Activated CD4-positive, CD25-positive, alpha-beta regulatory T cell treated with anti-CD3 and anti-CD28 coated beads, Interleukin-2, amount 50 U/mL, for 24 hours (primary cell): ENCODE data around the gene REXO2.

Experiments used
- ATAC-seq, 2 donors: fragments of 150-1000 bp; cut with Tn5 transposase; one replicate each; pipeline ENCODE4 v1.10.0; 2021; ENCODE audit warnings: mild to moderate bottlenecking in 1 of 2, moderate library complexity in 1 of 2

REXO2 gene

DNA sequence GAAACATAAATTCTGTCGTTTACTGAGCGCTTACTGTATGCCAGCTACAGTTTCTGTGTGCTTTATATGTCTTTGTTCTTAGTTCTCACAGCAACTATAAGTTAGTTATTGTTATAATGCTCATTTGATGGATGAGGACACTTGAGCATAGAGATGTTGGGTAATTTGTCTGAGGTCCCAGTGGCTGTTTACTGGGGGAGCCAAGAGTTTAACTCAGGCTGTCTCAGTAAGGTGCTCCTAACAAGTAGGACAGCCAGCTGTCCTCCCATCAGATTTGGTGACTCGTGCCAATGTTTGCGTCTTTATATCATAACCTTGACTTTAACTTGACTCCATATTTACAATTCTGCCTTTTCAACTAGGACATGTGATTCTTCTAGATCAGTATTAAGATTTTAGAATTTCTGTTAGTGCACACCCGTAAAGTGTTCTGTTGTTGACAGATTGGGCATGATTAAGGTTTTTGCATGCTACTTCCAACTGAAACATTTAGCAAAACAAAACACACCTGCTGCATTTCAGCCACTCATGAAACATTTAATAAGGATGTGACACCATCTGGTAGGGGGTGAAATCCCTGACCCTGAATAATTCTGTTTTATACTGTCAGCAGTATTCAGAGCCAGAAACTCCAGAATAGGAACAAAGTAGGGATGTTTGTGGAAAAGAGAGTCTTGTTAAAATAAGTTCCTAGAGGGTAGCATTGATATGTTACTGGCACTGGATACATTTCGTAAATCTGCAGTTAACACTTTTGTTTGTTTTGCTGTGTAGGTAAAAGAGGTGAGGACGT is 1.9 kb downstream of the REXO2 start:
- ATAC-seq, result no peak

- ATAC-seq, result no peak
These were observed 2.7 kb downstream of the REXO2 start for GRCh38 chr11:114441921-114442320.

GRCh38 chr11:114442536-114442935 is 3.3 kb downstream of the REXO2 start:
- no peak for ATAC-seq

GRCh38 chr11:114447444-114447843 is 8.2 kb downstream of the REXO2 start:
- ATAC-seq, result no peak

GRCh38 chr11:114447892-114448291 is 8.6 kb downstream of the REXO2 start:
- no peak for ATAC-seq

DNA sequence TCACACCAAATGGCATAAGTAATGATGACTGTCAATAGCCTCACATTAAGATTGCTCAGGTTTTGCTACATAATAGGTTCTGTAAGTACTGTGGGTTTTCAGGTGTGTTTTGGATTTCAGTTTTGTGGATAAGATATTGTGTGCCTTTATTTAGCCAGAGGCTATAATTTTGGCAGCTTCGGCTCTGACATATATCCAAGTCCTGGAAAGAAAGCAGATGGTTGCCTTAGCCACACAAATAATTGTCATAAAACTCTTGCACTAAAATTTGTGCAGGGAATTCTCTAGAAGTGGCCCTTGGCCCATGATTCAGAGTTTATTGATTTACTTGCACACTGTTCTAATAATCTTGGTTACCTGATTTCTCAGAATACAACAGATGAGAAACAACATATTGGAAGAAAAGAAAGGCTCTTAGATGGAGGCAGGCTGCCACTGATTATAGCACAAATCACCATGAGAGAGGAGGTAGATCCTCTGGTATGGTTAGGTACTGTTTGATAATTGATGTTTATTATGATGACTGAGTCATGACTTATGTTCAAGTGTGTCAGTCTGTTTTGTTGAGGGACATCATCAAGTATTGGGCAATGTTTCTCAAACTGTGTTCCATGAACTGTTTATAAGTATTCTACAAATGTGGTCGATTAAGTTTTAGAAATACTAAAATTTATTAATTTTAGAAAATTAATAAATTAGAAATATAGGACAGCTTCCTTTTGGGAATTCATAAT is 9.6 kb downstream of the REXO2 start:
- ATAC-seq, result no peak

- no peak for ATAC-seq
These were observed 10.6 kb downstream of the REXO2 start for GRCh38 chr11:114449845-114450244.

DNA sequence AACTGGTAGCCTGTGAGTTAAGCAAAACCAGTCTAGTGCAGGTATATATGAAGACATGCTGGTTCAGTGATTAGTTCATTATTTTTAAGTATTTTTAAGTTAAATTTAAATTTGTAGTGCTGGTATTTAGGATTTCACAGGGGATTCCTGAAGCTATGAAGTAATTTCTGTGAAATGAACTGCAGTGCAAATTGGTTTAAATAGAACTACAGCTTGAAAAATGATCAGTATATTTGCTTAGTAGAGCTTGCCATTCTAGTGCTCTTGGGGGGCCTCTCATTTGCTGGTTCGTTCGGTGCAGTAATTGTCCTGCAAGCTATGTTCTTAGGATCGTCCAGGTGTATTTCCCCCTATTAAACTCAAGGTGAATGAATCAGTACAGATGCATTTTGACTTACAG is 13.1 kb downstream of the REXO2 start:
- no peak for ATAC-seq

GRCh38 chr11:114463999-114464398 is 24.7 kb downstream of the REXO2 start:
- no peak for ATAC-seq

- ATAC-seq, result no peak
These were observed 27.5 kb downstream of the REXO2 start for GRCh38 chr11:114466742-114467141.

DNA sequence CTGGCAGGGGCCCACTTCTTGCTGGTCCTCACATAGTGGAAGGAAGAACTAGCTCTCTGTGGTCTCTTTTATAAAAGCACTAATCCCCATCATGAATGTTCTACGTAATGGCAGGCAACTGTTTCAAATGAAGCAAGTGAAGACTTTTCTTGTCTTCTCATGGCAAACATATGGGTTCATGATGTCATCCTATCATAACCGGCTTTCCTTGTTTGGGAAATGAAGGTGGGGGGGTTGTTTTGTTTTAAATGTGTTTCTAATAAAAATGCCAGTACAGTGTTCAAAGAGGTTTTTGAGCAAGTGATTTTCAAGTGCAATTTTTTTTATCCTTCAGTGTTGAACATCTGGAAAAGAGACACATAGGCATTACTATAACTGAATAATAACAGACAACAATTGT is 33.4 kb downstream of the REXO2 start:
- no peak for ATAC-seq

- ATAC-seq, result no peak
These were observed 38.7 kb downstream of the REXO2 start for GRCh38 chr11:114478001-114478410.

DNA sequence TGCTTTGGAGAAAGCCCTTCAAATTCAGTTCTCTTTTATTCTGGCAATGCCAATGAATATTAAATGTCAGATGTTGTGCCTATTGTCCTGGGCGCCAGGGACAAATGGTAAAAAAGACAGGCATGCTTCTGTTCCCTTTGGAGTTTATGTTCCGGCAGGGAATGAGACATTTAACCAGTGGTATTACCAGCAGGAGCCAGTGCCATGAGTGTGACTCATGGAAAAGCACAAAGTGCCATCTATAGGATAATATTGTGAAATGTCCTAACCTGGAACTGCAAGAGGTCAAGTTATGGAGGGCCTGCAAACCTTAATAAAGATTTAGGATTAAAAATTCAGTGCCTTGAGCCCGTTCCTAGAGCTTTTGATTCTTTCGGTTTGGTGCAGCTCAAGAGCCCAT is 39.5 kb downstream of the REXO2 start:
- ATAC-seq, result no peak

- ATAC-seq, result no peak
These were observed 40.1 kb downstream of the REXO2 start for GRCh38 chr11:114479331-114479730.

DNA sequence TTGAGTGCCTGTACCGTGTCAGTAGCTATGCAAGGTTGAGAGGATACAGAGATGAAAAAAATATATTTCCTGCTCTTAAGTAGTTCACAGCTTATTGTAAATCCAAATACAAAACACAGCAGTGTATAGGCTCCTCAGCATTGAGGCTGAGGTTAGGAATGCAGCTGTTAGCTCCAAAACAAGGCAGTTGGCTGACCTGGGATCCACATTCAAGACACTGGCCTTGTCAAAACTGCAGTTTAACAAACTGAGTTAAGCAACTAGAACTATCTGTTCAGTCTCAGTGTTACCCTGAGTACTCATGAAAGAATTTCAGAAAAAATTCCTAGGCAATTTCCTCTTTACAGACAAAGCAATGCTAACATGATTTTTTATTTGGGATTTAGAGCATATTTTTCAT is 42.8 kb downstream of the REXO2 start:
- no peak for ATAC-seq

DNA sequence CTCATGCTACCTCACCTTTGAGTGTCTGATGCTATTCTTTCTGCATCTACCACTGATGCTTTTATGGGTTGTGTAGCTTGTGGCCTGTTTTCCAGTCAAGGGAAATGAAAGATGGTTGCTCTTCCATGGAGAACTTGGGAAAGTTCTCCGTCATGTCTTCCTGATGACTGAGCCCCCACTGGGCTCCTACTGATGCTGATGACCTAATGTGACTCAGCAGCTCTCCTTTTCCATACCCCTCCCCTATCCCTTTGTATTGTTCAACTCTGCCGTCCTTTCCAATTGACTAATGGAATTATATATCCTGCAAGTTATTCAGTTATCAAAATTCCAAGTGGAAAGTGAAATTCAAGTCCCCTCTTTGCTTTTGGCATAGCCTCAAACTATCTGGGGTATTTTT is 44.7 kb downstream of the REXO2 start:
- no peak for ATAC-seq

DNA sequence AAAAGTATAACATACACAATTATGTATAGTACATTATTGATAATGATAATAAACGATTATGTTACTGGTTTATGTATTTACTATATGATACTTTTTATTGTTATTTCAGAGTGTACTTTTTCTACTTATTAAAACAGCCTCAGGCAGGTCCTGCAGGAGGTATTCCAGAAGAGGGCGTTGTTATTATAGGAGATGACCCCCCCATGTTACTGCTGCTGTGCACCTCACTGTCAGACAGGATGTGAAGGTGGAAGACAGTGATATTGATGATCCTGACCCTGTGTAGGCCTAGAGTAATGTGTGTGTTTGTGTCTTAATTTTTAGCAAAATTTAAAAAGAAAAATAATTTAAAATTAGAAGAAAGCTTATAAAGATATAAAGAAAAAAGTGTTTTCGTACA is 57.6 kb downstream of the REXO2 start:
- no peak for ATAC-seq

DNA sequence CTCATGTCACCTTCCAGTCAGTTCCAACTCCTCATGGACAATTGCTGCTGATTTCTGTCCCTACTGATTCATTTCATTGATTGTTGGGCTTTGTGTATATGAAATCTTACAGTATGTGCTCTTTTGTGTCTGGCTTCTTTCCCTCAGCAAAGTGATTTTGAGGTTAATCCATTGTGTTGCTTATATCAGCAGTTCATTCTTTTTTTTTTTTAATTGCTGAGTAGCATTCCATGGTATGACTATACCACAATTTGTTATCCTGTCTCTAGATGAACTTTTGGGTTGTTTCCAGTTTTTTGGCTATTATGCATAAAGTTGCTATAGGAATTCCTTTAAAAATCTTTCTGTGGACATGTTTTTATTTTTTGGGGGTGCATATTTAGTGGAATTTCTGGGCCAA is 60.5 kb downstream of the REXO2 start:
- ATAC-seq, result no peak
